PFSK-1 (cell line): ENCODE results near the gene MSI2.

ENCODE experiments used
- POLR2AphosphoS5 ChIP-seq: IDR thresholded peaks from 2 replicates; pipeline ENCODE4 v1.6.1; 2012; ENCODE audit warnings: low read depth, mild to moderate bottlenecking, control low read depth, low read length, moderate library complexity
- REST ChIP-seq, 2 experiments: IDR thresholded peaks; 2 replicates each; pipeline versions ENCODE4 v1.6.1 to v1.8.0; 2011 to 2012; ENCODE audit warnings: low read depth in 2 of 2, low read length in 2 of 2, control low read depth in 1 of 2, inconsistent platforms in 1 of 2, mild to moderate bottlenecking in 1 of 2, moderate library complexity in 1 of 2; ENCODE audit not compliant: insufficient read depth in 1 of 2

GRCh38 chr17:57544834-57545463 lies 288.6 kb downstream of the MSI2 start:
- TF ChIP-seq REST (IDR thresholded peaks at IDR 0.05; ENCODE audit: insufficient read depth in 1 of 2, low read depth in 2 of 2, low read length in 2 of 2) (no peak), POLR2AphosphoS5 (no peak)
